Measurements from ENCODE around the gene FBXO45. TPM values are rescaled to one million over a fixed set of nuclear protein-coding genes. Genes with fewer than 3 reads are reported as not detected.
"Not testable (repeated sequence)": the region's sequence is repeated elsewhere in the genome, so short reads cannot be mapped to it uniquely, and the experiment has no call there.

Gene FBXO45
- total RNA-seq, 4 donors from 2014 or later = 6.6 to 19.9 (median 12.9) TPM

DNA sequence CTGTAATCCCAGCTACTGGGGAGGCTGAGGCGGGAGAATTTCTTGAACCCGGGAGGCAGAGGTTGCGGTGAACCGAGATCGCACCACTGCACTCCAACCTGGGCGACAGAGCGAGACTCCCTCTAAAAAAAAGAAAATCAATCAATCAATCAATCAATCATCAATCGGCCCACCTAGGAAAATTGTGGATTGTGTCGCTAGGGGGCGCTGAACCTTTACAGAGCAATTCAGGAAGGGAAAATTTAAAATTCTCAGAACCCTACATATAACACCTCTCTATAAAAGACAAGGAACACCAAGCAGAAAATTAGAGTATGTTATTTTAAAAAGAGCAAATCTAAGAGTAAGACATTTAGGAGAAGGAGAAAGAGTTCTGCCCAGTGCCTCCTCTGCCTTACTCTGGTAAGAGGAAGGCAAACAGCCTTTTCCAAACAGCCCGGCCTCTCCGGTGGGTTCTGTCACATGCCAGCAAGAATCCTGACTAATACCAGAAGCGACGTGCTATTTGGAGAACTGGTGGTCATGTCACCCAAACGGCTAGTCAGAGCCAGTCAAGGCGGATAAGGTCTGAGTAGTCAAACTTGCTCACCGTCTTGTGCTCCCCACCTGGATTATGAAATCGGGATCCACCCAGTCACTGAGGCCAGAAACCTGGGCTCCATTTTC, 31.0 kb upstream of the FBXO45 start:
- H3K27ac ChIP-seq = peak overlapping the region in 3 of 4 donors; percentile 29 to 65 (median 38)
- peaks cover 0 to 12% (median 3%) of the 10 kb centered on the region in 3 donors for H3K4me1 ChIP-seq
- intact Hi-C loops (cut with DNase I) = no loop called here
- DNase-seq = no peak
- no peaks in the 10 kb centered on the region for H3K36me3 ChIP-seq
- TF ChIP-seq CTCF (IDR thresholded peaks at IDR 0.05) (peak; percentile 39 to 83 (median 65)), POLR2A (IDR thresholded peaks at IDR 0.05) (no peak)
- WGBS, 2 donors = 37 to 38% methylated on average over 11 to 17 of the region's 18 CpGs
- H3K9me3 ChIP-seq = no peaks in the 10 kb centered on the region
- no peaks in the 10 kb centered on the region for H3K27me3 ChIP-seq
- H3K4me3 ChIP-seq = no peak overlapping the region

- DNase-seq = no peak
- peaks cover 0 to 14% (median 3%) of the 10 kb centered on the region in 3 donors for H3K4me1 ChIP-seq
- H3K4me3 ChIP-seq = no peak overlapping the region
- no peaks in the 10 kb centered on the region for H3K9me3 ChIP-seq
- no peaks in the 10 kb centered on the region for H3K27me3 ChIP-seq
- TF ChIP-seq CTCF (IDR thresholded peaks at IDR 0.05) (no peak), POLR2A (IDR thresholded peaks at IDR 0.05) (no peak)
- no peaks in the 10 kb centered on the region for H3K36me3 ChIP-seq
- H3K27ac ChIP-seq = peak overlapping the region in 1 of 4 donors; percentile 36
- 74 to 81% methylated on average over 6 of the region's 6 CpGs for whole genome bisulfite sequencing, 2 donors
- intact Hi-C loops (cut with DNase I) = no loop called here
Measured at GRCh38 chr3:196541684-196542445, 26.6 kb upstream of the FBXO45 start.

DNA sequence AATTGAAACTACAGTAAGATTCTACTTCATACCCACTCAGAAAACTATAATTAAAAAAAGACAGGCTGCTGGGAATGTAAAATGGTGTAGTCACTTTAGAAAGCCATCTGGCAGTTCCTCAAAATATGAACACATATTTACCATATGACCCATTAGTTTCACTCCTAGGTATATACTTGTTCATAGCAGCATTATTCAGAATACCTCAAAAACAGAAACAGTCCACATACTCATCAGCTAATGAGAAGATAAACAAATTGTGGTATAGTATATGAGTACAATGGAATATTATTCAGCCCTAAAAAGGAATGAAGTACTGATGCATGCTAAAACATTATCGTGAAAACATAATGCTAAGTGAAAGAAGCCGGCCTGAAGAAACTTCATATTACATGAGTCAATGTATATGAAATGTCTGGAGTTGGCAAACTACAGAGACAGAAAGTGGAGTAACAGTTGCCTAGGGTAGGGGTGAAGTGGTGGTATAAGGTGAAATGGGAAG, 23.9 kb upstream of the FBXO45 start:
- WGBS, 2 donors = 90 to 92% methylated on average over 2 of the region's 2 CpGs
- H3K36me3 ChIP-seq = no peaks in the 10 kb centered on the region
- intact Hi-C loops (cut with DNase I) = no loop called here
- H3K9me3 ChIP-seq = peaks cover 0 to 7% (median 2%) of the 10 kb centered on the region in 3 donors
- H3K4me3 ChIP-seq = no peak overlapping the region
- no peaks in the 10 kb centered on the region for H3K27me3 ChIP-seq
- DNase-seq = no peak
- TF ChIP-seq POLR2A (IDR thresholded peaks at IDR 0.05) = no peak
- TF ChIP-seq CTCF (IDR thresholded peaks at IDR 0.05) = no peak
- H3K4me1 ChIP-seq = peaks cover 0 to 4% (median 0%) of the 10 kb centered on the region in 3 donors
- no peak overlapping the region for H3K27ac ChIP-seq

DNA sequence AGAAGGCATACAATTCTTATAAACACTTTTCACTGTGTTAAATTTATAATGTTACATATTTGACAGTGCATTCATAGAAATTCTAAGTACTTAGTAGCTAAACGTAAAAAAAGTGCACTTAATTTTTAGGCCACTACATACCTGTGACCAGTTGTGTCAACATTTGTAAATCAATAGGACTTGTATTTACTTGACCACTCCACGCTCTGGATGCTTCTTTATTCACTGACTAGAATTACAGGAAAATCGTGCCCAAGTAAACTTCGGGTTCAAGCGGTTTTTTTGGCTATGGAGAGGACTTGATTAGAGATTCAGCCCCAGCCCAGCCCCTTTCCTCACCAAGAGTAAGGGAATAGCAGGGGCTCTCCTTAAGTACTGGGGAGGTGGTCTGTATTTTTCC, 21.9 kb upstream of the FBXO45 start:
- DNase-seq = no peak
- TF ChIP-seq POLR2A (IDR thresholded peaks at IDR 0.05) (no peak), CTCF (IDR thresholded peaks at IDR 0.05) (no peak)
- WGBS, 2 donors = 41 to 54% methylated on average over 5 of the region's 5 CpGs
- no peaks in the 10 kb centered on the region for H3K36me3 ChIP-seq
- H3K9me3 ChIP-seq = peaks cover 0 to 12% (median 6%) of the 10 kb centered on the region in 3 donors
- H3K27ac ChIP-seq = no peak overlapping the region
- intact Hi-C loops (cut with DNase I) = no loop called here
- H3K4me1 ChIP-seq = peaks cover 0 to 4% (median 0%) of the 10 kb centered on the region in 3 donors
- H3K27me3 ChIP-seq = no peaks in the 10 kb centered on the region
- H3K4me3 ChIP-seq = no peak overlapping the region

GRCh38 chr3:196547067-196547466, 21.4 kb upstream of the FBXO45 start:
- Histone ChIP-seq H3K4me3 (no peak overlapping the region), H3K27ac (no peak overlapping the region), H3K4me1 (peaks cover 0 to 4% (median 0%) of the 10 kb centered on the region in 3 donors), H3K27me3 (no peaks in the 10 kb centered on the region), H3K36me3 (no peaks in the 10 kb centered on the region), H3K9me3 (peaks cover 0 to 12% (median 6%) of the 10 kb centered on the region in 3 donors)
- TF ChIP-seq CTCF (IDR thresholded peaks at IDR 0.05) = no peak
- TF ChIP-seq POLR2A (IDR thresholded peaks at IDR 0.05) = no peak
- WGBS, 2 donors = 90 to 100% methylated on average over 1 of the region's 2 CpGs
- intact Hi-C loops (cut with DNase I) = no loop called here
- no peak for DNase-seq

DNA sequence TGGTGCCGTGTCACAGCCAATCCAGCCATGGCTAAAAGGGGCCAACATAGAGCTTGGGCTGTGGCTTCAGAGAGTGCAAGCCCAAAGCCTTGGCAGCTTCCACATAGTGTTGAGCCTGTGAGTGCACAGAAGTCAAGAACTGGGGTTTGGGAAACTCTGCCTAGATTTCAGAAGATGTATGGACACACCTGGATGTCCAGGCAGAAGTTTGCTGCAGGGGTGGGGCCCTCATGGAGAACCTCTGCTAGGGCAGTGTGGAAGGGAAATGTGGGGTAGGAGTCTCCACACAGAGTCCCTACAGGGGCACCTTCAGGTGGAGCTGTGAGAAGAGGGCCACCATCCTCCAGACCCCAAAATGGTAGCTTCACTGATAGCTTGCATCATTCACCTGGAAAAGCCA, 19.1 kb upstream of the FBXO45 start:
- H3K4me3 ChIP-seq; H3K27ac ChIP-seq; H3K4me1 ChIP-seq; intact Hi-C loops (cut with DNase I); DNase-seq; H3K27me3 ChIP-seq: not testable (repeated sequence)
- WGBS, 2 donors = 67% methylated on average over 1 of the region's 1 CpG; no CpG with 5 or more reads in 1 of the 2 donors
- Histone ChIP-seq H3K9me3 (peaks cover 0 to 12% (median 6%) of the 10 kb centered on the region in 3 donors), H3K36me3 (peaks cover 0 to 17% (median 0%) of the 10 kb centered on the region in 3 donors)

DNA sequence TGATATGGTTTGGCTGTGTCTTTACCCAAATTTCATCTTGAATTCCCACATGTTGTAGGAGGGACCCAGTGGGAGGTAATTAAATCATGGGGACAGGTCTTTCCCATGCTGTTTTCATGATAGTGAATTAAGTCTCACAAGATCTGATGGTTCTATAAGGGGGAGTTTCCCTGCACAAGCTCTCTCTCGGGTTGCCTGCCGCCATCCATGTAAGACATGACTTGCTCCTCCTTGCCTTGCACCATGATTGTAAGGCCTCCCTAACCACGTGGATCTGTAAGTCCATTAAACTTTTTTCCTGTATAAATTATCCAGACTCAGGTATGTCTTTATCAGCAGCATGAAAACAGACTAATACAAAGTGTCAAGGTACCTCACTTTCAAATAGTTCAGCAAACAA, 18.3 kb upstream of the FBXO45 start:
- intact Hi-C loops (cut with DNase I); DNase-seq; H3K4me3 ChIP-seq; H3K4me1 ChIP-seq; H3K27ac ChIP-seq; H3K27me3 ChIP-seq: not testable (repeated sequence)
- H3K36me3 ChIP-seq = peaks cover 0 to 20% (median 0%) of the 10 kb centered on the region in 3 donors
- 77 to 88% methylated on average over 3 of the region's 3 CpGs for WGBS, 2 donors
- peaks cover 0 to 12% (median 6%) of the 10 kb centered on the region in 3 donors for H3K9me3 ChIP-seq
